Dendritic cell treated with granulocyte-macrophage colony-stimulating factor and Interleukin-4, amounts not matched to agents 40 ng/mL and 50 ng/mL, for 4 days (primary cell): ENCODE results near the gene JAK3.

Source experiments
- H3K27ac Mint-ChIP-seq: one replicate; pipeline ENCODE4 v1.8.0; 2022; ENCODE audit warnings: mild to moderate bottlenecking, mixed read lengths
- H3K27me3 Mint-ChIP-seq: one replicate; pipeline ENCODE4 v1.8.0; 2022; ENCODE audit warnings: mild to moderate bottlenecking, mixed read lengths
- H3K36me3 Mint-ChIP-seq: one replicate; pipeline ENCODE4 v1.8.0; 2022; ENCODE audit warnings: low read depth, mixed read lengths
- H3K4me1 Mint-ChIP-seq: one replicate; pipeline ENCODE4 v1.8.0; 2022; ENCODE audit warnings: low read depth, mixed read lengths
- H3K4me3 Mint-ChIP-seq: one replicate; pipeline ENCODE4 v1.8.0; 2022; ENCODE audit warnings: mild to moderate bottlenecking, moderate library complexity, mixed read lengths
- H3K9me3 Mint-ChIP-seq: one replicate; pipeline ENCODE4 v1.8.0; 2022; ENCODE audit warnings: mixed read lengths
- intact Hi-C: fragments of 100-400 bp; cut with micrococcal nuclease; formaldehyde crosslinking; loops from one replicate; pipeline ENCODE4 v1.15.0; 2022

The JAK3 gene

DNA sequence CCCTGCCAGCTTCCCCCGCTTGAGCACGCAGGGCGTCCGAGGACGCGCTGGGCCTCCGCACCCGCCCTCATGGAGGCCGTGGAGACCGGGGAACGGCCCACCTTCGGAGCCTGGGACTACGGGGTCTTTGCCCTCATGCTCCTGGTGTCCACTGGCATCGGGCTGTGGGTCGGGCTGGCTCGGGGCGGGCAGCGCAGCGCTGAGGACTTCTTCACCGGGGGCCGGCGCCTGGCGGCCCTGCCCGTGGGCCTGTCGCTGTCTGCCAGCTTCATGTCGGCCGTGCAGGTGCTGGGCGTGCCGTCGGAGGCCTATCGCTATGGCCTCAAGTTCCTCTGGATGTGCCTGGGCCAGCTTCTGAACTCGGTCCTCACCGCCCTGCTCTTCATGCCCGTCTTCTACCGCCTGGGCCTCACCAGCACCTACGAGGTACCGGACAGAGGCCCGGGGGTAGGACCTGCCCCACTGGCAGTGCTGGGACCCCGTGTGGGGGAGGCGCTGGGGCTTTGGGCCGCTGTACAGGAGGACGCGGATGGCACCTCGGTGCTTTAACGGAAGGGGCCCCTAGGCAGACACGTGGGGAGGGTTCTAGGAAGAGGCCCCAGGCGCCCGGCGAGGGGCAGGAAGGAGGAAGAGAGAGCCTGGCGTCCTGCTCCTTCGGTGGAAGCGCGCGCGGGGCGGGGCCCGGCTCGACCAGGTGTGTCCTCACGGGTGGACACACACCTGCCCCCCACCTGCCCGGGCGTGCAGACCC is 24.6 kb upstream of the JAK3 start:
- Mint-ChIP-seq H3K4me3 (peak overlapping the region; percentile 57), H3K9me3 (no peaks in the 10 kb centered on the region), H3K27me3 (peaks cover 65% of the 10 kb centered on the region), H3K27ac (no peak overlapping the region), H3K36me3 (no peaks in the 10 kb centered on the region), H3K4me1 (peaks cover 23% of the 10 kb centered on the region)
- intact Hi-C loops = loop anchor here (10.0 kb wide), 1 partner anchor 102 kb away; no protein-coding TSS in a partner anchor

DNA sequence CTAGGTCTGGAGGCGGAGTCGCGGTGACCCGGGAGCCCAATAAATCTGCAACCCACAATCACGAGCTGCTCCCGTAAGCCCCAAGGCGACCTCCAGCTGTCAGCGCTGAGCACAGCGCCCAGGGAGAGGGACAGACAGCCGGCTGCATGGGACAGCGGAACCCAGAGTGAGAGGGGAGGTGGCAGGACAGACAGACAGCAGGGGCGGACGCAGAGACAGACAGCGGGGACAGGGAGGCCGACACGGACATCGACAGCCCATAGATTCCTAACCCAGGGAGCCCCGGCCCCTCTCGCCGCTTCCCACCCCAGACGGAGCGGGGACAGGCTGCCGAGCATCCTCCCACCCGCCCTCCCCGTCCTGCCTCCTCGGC is 24.1 kb upstream of the JAK3 start, which contains the start of gene SLC5A5:
Gene SLC5A5, plus strand, starts transcription at position 68 of the 373 bp plus-strand sequence. CDS start 375 bp downstream, outside the sequence.
- intact Hi-C loops = loop anchor here (10.0 kb wide), 1 partner anchor 103 kb away; no protein-coding TSS in a partner anchor
- no peak within 1 kb of the TSS for H3K27ac Mint-ChIP-seq
- H3K36me3 Mint-ChIP-seq = no peaks in the 10 kb centered on the region
- H3K4me1 Mint-ChIP-seq = peaks cover 23% of the 10 kb centered on the region
- peak within 1 kb of the TSS; percentile 57 for H3K4me3 Mint-ChIP-seq
- no peaks in the 10 kb centered on the region for H3K9me3 Mint-ChIP-seq
- peaks cover 65% of the 10 kb centered on the region for H3K27me3 Mint-ChIP-seq

DNA sequence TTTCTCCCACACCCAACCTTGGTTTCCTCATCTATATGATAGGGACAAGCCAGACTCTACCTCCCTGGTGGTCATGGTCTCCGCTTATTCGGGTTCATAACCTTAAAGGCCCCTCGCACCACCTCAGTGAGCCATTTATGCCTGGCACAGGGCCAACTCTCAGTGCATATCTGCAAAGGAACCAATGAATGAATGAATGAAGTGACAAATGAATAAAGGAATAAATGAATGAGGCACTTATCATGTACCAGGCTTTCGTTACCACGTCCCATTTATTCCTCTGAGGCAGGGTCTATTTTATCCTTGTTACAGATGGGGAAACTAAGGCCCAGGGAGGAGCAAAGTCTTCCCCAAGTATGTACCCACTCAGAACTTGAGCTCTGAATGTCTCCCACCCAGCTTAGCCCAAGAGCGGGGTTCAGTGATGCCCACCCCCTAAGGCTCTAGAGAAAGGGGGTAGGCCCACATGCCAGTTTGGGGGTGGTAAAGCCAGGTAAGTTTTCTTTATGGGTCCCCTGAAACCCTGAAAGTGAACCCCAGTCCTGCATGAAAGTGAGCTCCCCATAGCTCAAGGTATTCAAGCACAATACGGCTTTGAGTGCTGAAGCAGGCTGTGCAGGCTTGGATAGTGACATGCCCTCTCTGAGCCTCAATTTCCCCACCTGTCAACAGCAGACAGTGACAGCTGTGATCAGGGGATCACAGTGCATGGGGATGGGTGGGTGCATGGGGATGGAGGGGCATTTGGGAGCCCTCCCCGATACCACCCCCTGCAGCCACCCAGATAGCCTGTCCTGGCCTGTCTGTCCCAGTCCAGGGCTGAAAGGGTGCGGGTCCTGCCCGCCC is 23.5 kb upstream of the JAK3 start:
- H3K9me3 Mint-ChIP-seq = no peaks in the 10 kb centered on the region
- H3K4me3 Mint-ChIP-seq = no peak overlapping the region
- H3K36me3 Mint-ChIP-seq = no peaks in the 10 kb centered on the region
- H3K4me1 Mint-ChIP-seq = peaks cover 23% of the 10 kb centered on the region
- intact Hi-C loops = loop anchor here (10.0 kb wide), 1 partner anchor 104 kb away; no protein-coding TSS in a partner anchor
- no peak overlapping the region for H3K27ac Mint-ChIP-seq
- H3K27me3 Mint-ChIP-seq = peaks cover 61% of the 10 kb centered on the region

DNA sequence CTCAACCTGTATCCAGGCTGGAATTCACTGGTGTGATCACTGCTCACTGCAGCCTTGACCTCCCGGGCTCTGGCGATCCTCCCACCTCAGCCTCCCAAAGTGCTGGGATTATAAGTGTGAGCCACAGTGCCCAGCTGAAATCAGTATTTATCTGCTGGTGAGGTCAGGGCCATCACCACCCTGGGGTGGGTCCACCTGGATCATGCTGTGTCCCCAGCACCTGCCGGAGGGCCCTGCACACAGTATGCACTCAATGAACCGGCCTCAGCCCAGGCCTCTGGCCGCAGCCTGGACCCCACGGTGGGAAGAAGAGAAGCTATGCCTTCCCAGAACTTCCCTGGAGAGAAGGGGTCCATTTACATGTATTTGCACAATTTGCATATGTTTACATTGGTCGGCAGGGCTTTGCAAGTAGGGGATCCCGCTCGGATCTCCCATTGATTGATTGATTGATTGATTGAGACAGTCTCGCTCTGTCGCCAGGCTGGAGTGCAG is 21.4 kb upstream of the JAK3 start:
- peaks cover 23% of the 10 kb centered on the region for H3K4me1 Mint-ChIP-seq
- H3K27ac Mint-ChIP-seq = no peak overlapping the region
- H3K36me3 Mint-ChIP-seq = peaks cover 14% of the 10 kb centered on the region
- H3K9me3 Mint-ChIP-seq = no peaks in the 10 kb centered on the region
- H3K4me3 Mint-ChIP-seq = no peak overlapping the region
- peaks cover 49% of the 10 kb centered on the region for H3K27me3 Mint-ChIP-seq
- intact Hi-C loops = no loop called here

DNA sequence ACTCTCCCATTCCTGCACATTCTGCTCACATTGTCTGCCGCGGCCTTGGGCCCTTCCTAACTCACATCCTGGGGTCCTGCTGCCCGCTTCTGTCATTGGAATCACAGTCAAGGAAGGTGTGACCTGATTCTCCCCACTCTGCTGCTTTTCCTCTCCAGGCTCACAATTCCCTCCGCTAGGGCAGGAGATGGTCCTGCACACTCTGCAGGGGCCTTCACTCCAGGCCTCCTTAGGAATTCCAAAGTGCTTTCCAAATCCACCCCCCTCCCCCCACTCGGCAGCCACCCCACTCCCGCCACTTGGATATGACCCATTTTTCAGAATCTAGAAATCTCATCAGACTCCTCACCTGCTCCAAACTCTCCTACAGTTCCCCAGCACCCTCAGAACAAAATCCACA is 20.9 kb upstream of the JAK3 start:
- Mint-ChIP-seq H3K4me1 (peaks cover 19% of the 10 kb centered on the region), H3K9me3 (no peaks in the 10 kb centered on the region), H3K4me3 (no peak overlapping the region), H3K36me3 (peaks cover 19% of the 10 kb centered on the region), H3K27me3 (peaks cover 44% of the 10 kb centered on the region), H3K27ac (no peak overlapping the region)
- intact Hi-C loops = no loop called here

GRCh38 chr19:17866964-17867486 is 19.2 kb upstream of the JAK3 start:
- Mint-ChIP-seq H3K4me1 (peaks cover 5% of the 10 kb centered on the region), H3K9me3 (no peaks in the 10 kb centered on the region), H3K36me3 (peaks cover 36% of the 10 kb centered on the region), H3K27ac (no peak overlapping the region), H3K27me3 (peaks cover 28% of the 10 kb centered on the region), H3K4me3 (no peak overlapping the region)
- intact Hi-C loops = no loop called here

DNA sequence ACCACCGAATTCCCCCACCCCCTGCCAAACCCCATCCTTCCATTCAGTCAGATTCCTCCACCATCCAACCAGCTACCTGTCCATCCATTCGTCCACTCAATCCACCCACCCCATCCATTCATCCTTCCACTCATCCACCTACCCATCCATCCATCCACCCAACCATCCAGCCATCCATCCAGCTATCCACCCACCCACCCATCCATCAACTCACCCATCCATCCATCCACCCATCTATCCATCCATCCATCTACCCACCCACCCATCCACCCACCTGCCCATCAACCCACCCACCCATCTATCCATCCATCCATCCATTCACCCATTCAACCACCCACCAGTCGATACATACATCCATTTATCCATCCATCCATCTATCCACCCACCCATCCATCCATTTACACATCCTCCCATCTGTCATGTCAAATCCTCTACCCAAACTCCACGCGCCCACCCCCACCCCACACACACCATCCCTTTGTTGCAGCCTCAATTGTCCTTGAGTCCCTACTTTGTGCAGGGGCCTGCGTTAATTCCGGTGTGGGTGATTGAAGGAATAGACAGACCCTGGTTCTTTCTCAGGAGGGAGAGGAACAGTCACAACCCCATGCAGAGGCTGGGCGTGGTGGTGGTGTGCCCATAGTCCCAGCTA is 18.7 kb upstream of the JAK3 start:
- intact Hi-C loops = no loop called here
- H3K4me3 Mint-ChIP-seq = no peak overlapping the region
- H3K36me3 Mint-ChIP-seq = peaks cover 41% of the 10 kb centered on the region
- no peak overlapping the region for H3K27ac Mint-ChIP-seq
- peaks cover 22% of the 10 kb centered on the region for H3K27me3 Mint-ChIP-seq
- no peaks in the 10 kb centered on the region for H3K9me3 Mint-ChIP-seq
- H3K4me1 Mint-ChIP-seq = peaks cover 4% of the 10 kb centered on the region

GRCh38 chr19:17865364-17866311 is 17.9 kb upstream of the JAK3 start:
- intact Hi-C loops = no loop called here
- Mint-ChIP-seq H3K9me3 (no peaks in the 10 kb centered on the region), H3K4me3 (no peak overlapping the region), H3K27me3 (peaks cover 14% of the 10 kb centered on the region), H3K36me3 (peaks cover 49% of the 10 kb centered on the region), H3K4me1 (peaks cover 12% of the 10 kb centered on the region), H3K27ac (no peak overlapping the region)

- no peaks in the 10 kb centered on the region for H3K9me3 Mint-ChIP-seq
- H3K27me3 Mint-ChIP-seq = peaks cover 3% of the 10 kb centered on the region
- peaks cover 24% of the 10 kb centered on the region for H3K4me1 Mint-ChIP-seq
- intact Hi-C loops = no loop called here
- H3K27ac Mint-ChIP-seq = no peak overlapping the region
- no peak overlapping the region for H3K4me3 Mint-ChIP-seq
- H3K36me3 Mint-ChIP-seq = peaks cover 62% of the 10 kb centered on the region
These were observed 15.9 kb upstream of the JAK3 start for GRCh38 chr19:17863520-17864182.

- no peak overlapping the region for H3K27ac Mint-ChIP-seq
- H3K4me1 Mint-ChIP-seq = peaks cover 24% of the 10 kb centered on the region
- peaks cover 62% of the 10 kb centered on the region for H3K36me3 Mint-ChIP-seq
- intact Hi-C loops = no loop called here
- H3K27me3 Mint-ChIP-seq = peaks cover under 1% of the 10 kb centered on the region
- no peak overlapping the region for H3K4me3 Mint-ChIP-seq
- no peaks in the 10 kb centered on the region for H3K9me3 Mint-ChIP-seq
These were observed 15.1 kb upstream of the JAK3 start for GRCh38 chr19:17862711-17863519.

DNA sequence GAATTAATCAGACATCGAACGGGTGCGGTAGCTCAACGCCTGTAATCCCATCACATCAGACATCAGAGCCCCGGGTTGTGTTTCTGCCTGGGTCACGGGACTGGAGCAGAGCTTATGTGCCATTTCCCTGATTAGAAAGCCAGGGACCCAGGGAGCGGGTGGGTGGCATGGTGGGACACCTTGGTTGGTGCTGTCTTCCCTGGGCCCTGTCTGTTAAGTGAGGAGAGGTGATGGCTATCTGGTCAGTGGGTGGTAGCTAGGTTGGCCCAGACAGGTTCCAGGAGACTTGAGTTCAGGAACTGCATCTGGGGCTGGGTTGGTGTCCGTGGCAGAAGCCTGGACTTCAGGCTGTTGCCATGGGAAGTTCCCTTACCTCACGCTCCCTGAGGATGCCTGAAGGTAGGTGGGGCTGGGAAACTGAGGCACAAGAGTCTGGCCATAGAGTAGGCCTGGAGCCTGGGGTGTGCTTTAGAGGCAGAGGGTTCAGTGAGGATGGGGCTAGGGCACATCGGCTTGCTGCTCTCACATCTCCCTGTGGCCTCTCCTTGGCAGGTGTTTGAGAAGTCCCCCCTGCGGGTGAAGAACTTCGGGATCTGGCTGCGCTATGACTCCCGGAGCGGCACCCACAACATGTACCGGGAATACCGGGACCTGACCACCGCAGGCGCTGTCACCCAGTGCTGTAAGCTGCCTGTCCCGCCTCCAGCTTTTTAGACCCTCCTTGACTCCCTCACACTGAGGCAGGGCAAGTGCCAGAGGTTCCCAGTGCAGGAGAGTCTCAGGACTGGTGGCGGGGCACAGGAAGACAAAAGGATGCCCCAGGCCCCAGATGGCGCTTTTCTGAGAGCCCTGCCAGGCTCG is 14.0 kb upstream of the JAK3 start:
- Mint-ChIP-seq H3K9me3 (no peaks in the 10 kb centered on the region), H3K4me3 (peak overlapping the region; percentile 97), H3K27ac (peak overlapping the region; percentile 96), H3K36me3 (peaks cover 62% of the 10 kb centered on the region), H3K4me1 (peaks cover 24% of the 10 kb centered on the region), H3K27me3 (peaks cover 3% of the 10 kb centered on the region)
- intact Hi-C loops = no loop called here
